Loucy (cell line): ENCODE results near the gene SPEF1.

Experiments used
- H2AFZ ChIP-seq: fragments of 200-600 bp; sonication (generic); 2 replicates; pipeline ENCODE4 v1.6.0; 2016; ENCODE audit warnings: antibody characterized with exemption, mild to moderate bottlenecking, low read length, moderate library complexity
- H3F3A ChIP-seq: fragments of 200-600 bp; 2 replicates; pipeline ENCODE4 v1.6.0; 2016; ENCODE audit warnings: antibody characterized with exemption, low read depth, mild to moderate bottlenecking
- H3K27me3 ChIP-seq: fragments of 200-600 bp; sonication (generic); 2 replicates; pipeline ENCODE4 v1.6.1; 2014; ENCODE audit warnings: low read length, mild to moderate bottlenecking; ENCODE audit not compliant: insufficient read depth, poor library complexity, severe bottlenecking
- H3K36me3 ChIP-seq: fragments of 200-600 bp; sonication (generic); 2 replicates; pipeline ENCODE4 v1.6.1; 2016; ENCODE audit warnings: low read length; ENCODE audit not compliant: insufficient read depth
- H3K4me1 ChIP-seq: fragments of 200-600 bp; sonication (generic); 2 replicates; pipeline ENCODE4 v1.5.1; 2014; ENCODE audit warnings: low read length, mild to moderate bottlenecking; ENCODE audit not compliant: insufficient read depth, poor library complexity, severe bottlenecking
- H3K4me2 ChIP-seq: fragments of 200-600 bp; sonication (generic); 2 replicates; pipeline ENCODE4 v1.6.0; 2014; ENCODE audit warnings: antibody characterized with exemption, low read length, low read depth, mild to moderate bottlenecking; ENCODE audit not compliant: poor library complexity, severe bottlenecking
- H3K4me3 ChIP-seq: fragments of 200-600 bp; sonication (generic); 2 replicates; pipeline ENCODE4 v1.5.1; 2014; ENCODE audit warnings: low read length, mild to moderate bottlenecking, mixed read lengths; ENCODE audit not compliant: poor library complexity, severe bottlenecking
- H3K79me2 ChIP-seq: fragments of 200-600 bp; sonication (generic); 2 replicates; pipeline ENCODE4 v1.6.1; 2014; ENCODE audit warnings: low read length; ENCODE audit not compliant: insufficient read depth
- H3K9ac ChIP-seq: fragments of 200-600 bp; sonication (generic); 2 replicates; pipeline ENCODE4 v1.6.0; 2014; ENCODE audit warnings: mild to moderate bottlenecking, low read depth, low read length, moderate library complexity; ENCODE audit not compliant: poor library complexity, severe bottlenecking
- H3K9me2 ChIP-seq: fragments of 200-600 bp; sonication (generic); replicated peaks from 2 replicates; pipeline ENCODE4 v1.6.1; 2016; ENCODE audit warnings: low read depth, low read length, mixed read lengths
- H3K9me3 ChIP-seq: fragments of 200-600 bp; sonication (generic); 2 replicates; pipeline ENCODE4 v1.6.1; 2014; ENCODE audit warnings: mild to moderate bottlenecking, antibody characterized with exemption, low read length, low read depth; ENCODE audit not compliant: insufficient read depth
- H4K20me1 ChIP-seq: fragments of 200-600 bp; sonication (generic); 2 replicates; pipeline ENCODE4 v1.6.0; 2014; ENCODE audit warnings: antibody characterized with exemption, low read length, mild to moderate bottlenecking; ENCODE audit not compliant: insufficient read depth, poor library complexity, severe bottlenecking
- EZH2phosphoT487 ChIP-seq: fragments of 200-600 bp; IDR thresholded peaks from 2 replicates; pipeline ENCODE4 v1.6.1; 2018; ENCODE audit warnings: antibody characterized with exemption, mild to moderate bottlenecking, moderate library complexity, borderline replicate concordance
- TF ChIP-seq, protein P1 (sequence below): fragments of 200-600 bp; sonication (generic); conservative IDR thresholded peaks from 2 replicates; pipeline ENCODE4 v1.5.1; 2014; ENCODE audit warnings: mild to moderate bottlenecking, antibody characterized with exemption, low read length

The SPEF1 gene

DNA sequence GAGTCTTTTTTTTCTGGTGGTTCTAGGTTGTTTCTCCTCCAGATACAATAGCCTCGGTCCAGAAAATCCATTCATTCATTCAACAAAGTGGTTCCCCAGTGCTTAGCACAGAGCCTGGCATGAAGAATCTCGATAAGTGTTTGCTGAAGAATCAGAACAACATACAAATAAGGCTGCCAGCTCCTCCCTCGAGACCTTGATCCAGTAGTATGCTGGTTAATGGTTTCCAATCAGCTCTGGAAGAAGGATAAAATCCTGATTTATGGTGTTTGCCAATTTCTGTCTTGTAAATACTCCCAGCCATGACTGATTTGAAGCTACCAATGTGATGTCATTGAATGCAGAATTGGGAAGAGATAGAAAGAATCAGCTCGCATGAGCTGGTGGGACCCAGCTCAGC lies 45.5 kb downstream of the SPEF1 start:
- Histone ChIP-seq H3F3A (no peaks in the 10 kb centered on the region), H3K4me3 (no peak overlapping the region), H3K79me2 (no peaks in the 10 kb centered on the region), H3K9ac (no peak overlapping the region), H4K20me1 (no peaks in the 10 kb centered on the region), H3K4me1 (no peaks in the 10 kb centered on the region), H3K9me2 (no peaks in the 10 kb centered on the region), H2AFZ (no peak overlapping the region), H3K36me3 (no peaks in the 10 kb centered on the region), H3K27me3 (no peaks in the 10 kb centered on the region), H3K4me2 (no peak overlapping the region), H3K9me3 (no peaks in the 10 kb centered on the region)
- TF ChIP-seq EZH2phosphoT487: no peak
- TF ChIP-seq, protein P1, sequence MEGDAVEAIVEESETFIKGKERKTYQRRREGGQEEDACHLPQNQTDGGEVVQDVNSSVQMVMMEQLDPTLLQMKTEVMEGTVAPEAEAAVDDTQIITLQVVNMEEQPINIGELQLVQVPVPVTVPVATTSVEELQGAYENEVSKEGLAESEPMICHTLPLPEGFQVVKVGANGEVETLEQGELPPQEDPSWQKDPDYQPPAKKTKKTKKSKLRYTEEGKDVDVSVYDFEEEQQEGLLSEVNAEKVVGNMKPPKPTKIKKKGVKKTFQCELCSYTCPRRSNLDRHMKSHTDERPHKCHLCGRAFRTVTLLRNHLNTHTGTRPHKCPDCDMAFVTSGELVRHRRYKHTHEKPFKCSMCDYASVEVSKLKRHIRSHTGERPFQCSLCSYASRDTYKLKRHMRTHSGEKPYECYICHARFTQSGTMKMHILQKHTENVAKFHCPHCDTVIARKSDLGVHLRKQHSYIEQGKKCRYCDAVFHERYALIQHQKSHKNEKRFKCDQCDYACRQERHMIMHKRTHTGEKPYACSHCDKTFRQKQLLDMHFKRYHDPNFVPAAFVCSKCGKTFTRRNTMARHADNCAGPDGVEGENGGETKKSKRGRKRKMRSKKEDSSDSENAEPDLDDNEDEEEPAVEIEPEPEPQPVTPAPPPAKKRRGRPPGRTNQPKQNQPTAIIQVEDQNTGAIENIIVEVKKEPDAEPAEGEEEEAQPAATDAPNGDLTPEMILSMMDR: no peak

DNA sequence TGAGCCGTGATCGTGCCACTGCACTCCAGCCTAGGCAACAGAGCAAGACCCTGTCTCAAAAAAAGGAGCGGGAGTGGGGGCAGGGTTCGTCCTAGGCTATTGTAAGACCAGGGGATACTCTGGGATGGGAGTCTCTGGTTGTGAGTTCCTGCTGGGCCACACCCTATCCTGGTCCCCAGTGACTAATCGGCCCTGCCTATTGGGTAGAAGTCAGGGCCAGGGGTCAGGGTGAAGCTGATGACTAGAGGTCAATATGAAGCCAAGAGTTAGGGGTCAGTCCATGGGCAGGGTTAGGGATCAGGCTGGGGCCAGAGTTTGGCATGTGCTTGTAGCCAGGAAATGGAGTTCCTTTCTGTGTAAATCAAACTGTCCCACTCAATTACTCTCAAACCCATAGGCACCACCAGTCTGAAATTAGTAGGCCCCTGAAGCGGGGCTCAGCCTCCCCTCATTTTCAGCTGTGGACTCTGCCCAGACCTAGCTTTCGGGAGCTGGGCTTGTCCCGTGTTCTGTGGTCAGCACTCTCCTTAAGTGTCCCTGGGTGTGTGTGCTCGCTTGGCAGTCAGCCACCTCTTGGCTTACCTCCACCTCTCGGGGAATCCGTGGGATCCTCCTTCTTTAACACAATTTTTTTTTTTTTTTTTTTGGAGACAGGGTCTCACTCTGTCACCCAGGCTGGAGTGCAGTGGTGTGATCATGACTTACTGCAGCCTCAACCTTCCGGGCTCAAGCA lies 47.0 kb downstream of the SPEF1 start:
- Histone ChIP-seq H3K27me3 (no peaks in the 10 kb centered on the region), H3K4me3 (no peak overlapping the region), H3K9me2 (no peaks in the 10 kb centered on the region), H3F3A (no peaks in the 10 kb centered on the region), H2AFZ (no peak overlapping the region), H3K9me3 (no peaks in the 10 kb centered on the region), H3K36me3 (no peaks in the 10 kb centered on the region), H3K4me2 (no peak overlapping the region), H3K79me2 (no peaks in the 10 kb centered on the region), H3K4me1 (peaks cover 3% of the 10 kb centered on the region), H3K9ac (no peak overlapping the region), H4K20me1 (no peaks in the 10 kb centered on the region)
- no peak for TF ChIP-seq EZH2phosphoT487
- TF ChIP-seq, protein P1: no peak

DNA sequence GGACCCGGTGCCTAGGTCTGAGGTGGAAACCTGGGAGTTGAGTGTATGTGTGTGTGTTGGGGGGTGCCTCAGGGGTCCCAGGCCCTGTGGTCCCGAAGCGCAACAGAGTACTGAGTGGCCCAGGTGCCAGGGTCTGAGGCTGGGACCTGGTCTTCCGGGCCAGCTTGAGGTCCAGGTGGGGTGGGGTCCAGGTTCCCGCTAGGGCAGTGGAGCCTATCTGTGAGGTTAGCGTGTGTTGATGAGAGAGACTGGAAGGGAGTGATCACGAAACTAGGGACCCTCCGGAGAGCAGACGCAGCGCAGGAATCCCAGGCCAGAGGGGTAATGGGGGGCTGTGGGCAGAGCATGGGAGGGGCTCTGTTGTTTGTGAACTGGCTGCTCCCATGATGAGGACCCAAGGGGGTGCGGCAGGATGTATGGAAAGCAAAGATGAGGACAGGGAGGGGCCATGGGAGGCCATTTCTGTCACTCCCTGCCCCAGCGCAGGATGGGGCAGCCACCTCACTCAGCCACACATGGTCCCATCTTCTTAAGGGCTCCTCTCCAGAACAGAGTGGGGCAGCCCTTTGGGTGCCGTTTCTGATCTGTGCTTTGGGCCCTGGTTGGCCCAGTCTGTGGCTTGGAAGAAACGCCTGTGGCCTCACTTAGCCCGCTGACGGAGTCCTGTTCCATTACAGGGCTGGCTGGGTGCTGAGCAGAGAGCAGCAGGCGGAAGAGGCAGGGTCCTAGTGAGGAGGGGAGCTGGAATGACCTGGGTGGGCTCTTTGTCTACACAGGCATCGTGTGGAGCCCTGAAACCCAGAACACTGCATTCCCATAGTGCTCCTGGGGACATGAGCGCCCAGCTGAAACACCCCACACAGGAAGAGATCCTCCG lies 47.9 kb downstream of the SPEF1 start:
- peaks cover 3% of the 10 kb centered on the region for H3K4me1 ChIP-seq
- no peaks in the 10 kb centered on the region for H3K9me3 ChIP-seq
- no peaks in the 10 kb centered on the region for H4K20me1 ChIP-seq
- TF ChIP-seq, protein P1: no peak
- no peak for TF ChIP-seq EZH2phosphoT487
- H3K4me3 ChIP-seq: no peak overlapping the region
- no peaks in the 10 kb centered on the region for H3K9me2 ChIP-seq
- no peaks in the 10 kb centered on the region for H3K79me2 ChIP-seq
- no peaks in the 10 kb centered on the region for H3F3A ChIP-seq
- H3K4me2 ChIP-seq: no peak overlapping the region
- H2AFZ ChIP-seq: no peak overlapping the region
- H3K9ac ChIP-seq: no peak overlapping the region
- H3K27me3 ChIP-seq: no peaks in the 10 kb centered on the region
- no peaks in the 10 kb centered on the region for H3K36me3 ChIP-seq
